GM21526 (cell line): ENCODE results near the gene CIRBP.

Source experiments
- ATAC-seq: cut with Tn5 transposase; IDR thresholded peaks from one replicate; pipeline ENCODE4 v1.9.1; 2021; ENCODE audit warnings: moderate library complexity; ENCODE audit not compliant: unreplicated experiment, low FRiP score

Gene CIRBP

GRCh38 chr19:1229924-1230782 lies 39.0 kb upstream of the CIRBP start:
- ATAC-seq: no peak

- ATAC-seq: no peak
Observed at GRCh38 chr19:1230783-1231489, 38.2 kb upstream of the CIRBP start.

GRCh38 chr19:1231729-1232637 lies 37.1 kb upstream of the CIRBP start:
- no peak for ATAC-seq

GRCh38 chr19:1232652-1233072 lies 36.5 kb upstream of the CIRBP start:
- no peak for ATAC-seq

- no peak for ATAC-seq
Observed at GRCh38 chr19:1233115-1233667, 35.9 kb upstream of the CIRBP start.

GRCh38 chr19:1234051-1234954 lies 34.8 kb upstream of the CIRBP start:
- no peak for ATAC-seq

GRCh38 chr19:1234955-1235380 lies 34.2 kb upstream of the CIRBP start:
- no peak for ATAC-seq

GRCh38 chr19:1235625-1236538 lies 33.2 kb upstream of the CIRBP start:
- no peak for ATAC-seq

- ATAC-seq: no peak
Observed at GRCh38 chr19:1236576-1236975, 32.6 kb upstream of the CIRBP start.

- ATAC-seq: no peak
Observed at GRCh38 chr19:1237027-1237659, 32.0 kb upstream of the CIRBP start.

GRCh38 chr19:1237754-1238368 lies 31.3 kb upstream of the CIRBP start, which contains the start of gene CBARP:
Gene CBARP, minus strand, starts transcription at chr19:1238005. Its CDS starts 1,905 bp downstream, at chr19:1236100.
- ATAC-seq: no peak

GRCh38 chr19:1238369-1239303 lies 30.5 kb upstream of the CIRBP start:
- ATAC-seq: no peak

GRCh38 chr19:1239420-1239795 lies 29.7 kb upstream of the CIRBP start:
- no peak for ATAC-seq

- no peak for ATAC-seq
Observed at GRCh38 chr19:1239796-1240737, 29.1 kb upstream of the CIRBP start.

- ATAC-seq: no peak
Observed at GRCh38 chr19:1240925-1241324, 28.2 kb upstream of the CIRBP start.
